Head of caudate nucleus (tissue), 42 donors: ENCODE measurements around the gene GPRIN2.
"Not testable (repeated sequence)": the region's sequence is repeated elsewhere in the genome, so short reads cannot be mapped to it uniquely, and the experiment has no call there.

ENCODE experiments used
- DNase-seq, 42 donors: peaks; one replicate each; pipeline versions ENCODE4 v3.0.0 to v3.0.0-alpha.2; 2020 to 2021; ENCODE audit warnings: mixed read lengths in 7 of 42
- intact Hi-C: fragments of 100-400 bp; cut with DNase I; formaldehyde crosslinking; loops from one replicate; pipeline ENCODE4 v1.15.0; 2022

GPRIN2 gene

GRCh38 chr10:46541735-46542566, 14.5 kb downstream of the GPRIN2 start:
- intact Hi-C loops: no loop called here
- peak in 20 of 42 donors; percentile 1 to 43 (median 11) for DNase-seq

GRCh38 chr10:46541017-46541661, 15.3 kb downstream of the GPRIN2 start:
- peak in 18 of 42 donors; percentile 0 to 44 (median 13) for DNase-seq
- intact Hi-C loops: no loop called here

GRCh38 chr10:46540412-46541016, 15.9 kb downstream of the GPRIN2 start:
- DNase-seq: peak in 12 of 42 donors; percentile 2 to 40 (median 10)
- intact Hi-C loops: no loop called here

GRCh38 chr10:46539596-46540411, 16.7 kb downstream of the GPRIN2 start:
- DNase-seq: peak in 14 of 42 donors; percentile 1 to 36 (median 11)
- intact Hi-C loops: no loop called here

GRCh38 chr10:46538717-46539426, 17.6 kb downstream of the GPRIN2 start:
- intact Hi-C loops: no loop called here
- DNase-seq: peak in 1 of 42 donors; percentile 4

GRCh38 chr10:46538155-46538554, 18.3 kb downstream of the GPRIN2 start:
- intact Hi-C loops: no loop called here
- DNase-seq: peak in 3 of 42 donors; percentile 1 to 37 (median 32)

- DNase-seq: peak in 2 of 42 donors; percentile 7 to 27
- intact Hi-C loops: no loop called here
Observed at GRCh38 chr10:46537309-46537708, 19.1 kb downstream of the GPRIN2 start.

GRCh38 chr10:46536781-46537180, 19.7 kb downstream of the GPRIN2 start:
- peak in 4 of 42 donors; percentile 2 to 25 (median 21) for DNase-seq
- intact Hi-C loops: no loop called here

GRCh38 chr10:46536171-46536570, 20.3 kb downstream of the GPRIN2 start:
- DNase-seq: peak in 4 of 42 donors; percentile 8 to 31 (median 18)
- intact Hi-C loops: no loop called here

- peak in 5 of 42 donors; percentile 1 to 19 (median 17) for DNase-seq
- intact Hi-C loops: no loop called here
Observed at GRCh38 chr10:46534828-46535524, 21.5 kb downstream of the GPRIN2 start.

GRCh38 chr10:46532256-46532655, 24.2 kb downstream of the GPRIN2 start:
- intact Hi-C loops: not testable (repeated sequence)
- peak in 4 of 42 donors; percentile 2 to 38 (median 22) for DNase-seq

- DNase-seq: peak in 6 of 42 donors; percentile 9 to 42 (median 22)
- intact Hi-C loops: no loop called here
Observed at GRCh38 chr10:46530249-46531186, 25.9 kb downstream of the GPRIN2 start.

GRCh38 chr10:46529742-46530141, 26.7 kb downstream of the GPRIN2 start:
- peak in 12 of 42 donors; percentile 1 to 41 (median 12) for DNase-seq
- intact Hi-C loops: not testable (repeated sequence)

GRCh38 chr10:46528675-46529615, 27.5 kb downstream of the GPRIN2 start:
- intact Hi-C loops: no loop called here
- DNase-seq: peak in 13 of 42 donors; percentile 2 to 41 (median 15)

- DNase-seq: peak in 14 of 42 donors; percentile 2 to 43 (median 12)
- intact Hi-C loops: no loop called here
Observed at GRCh38 chr10:46528171-46528671, 28.2 kb downstream of the GPRIN2 start.
